K562 (cell line): ENCODE measurements around the gene TMEM138. TPM values are rescaled to one million over a fixed set of nuclear protein-coding genes. Genes with fewer than 3 reads are reported as not detected.

ENCODE experiments used
- ATAC-seq: fragments of 200-7000 bp; cut with Tn5 transposase; 3 replicates; pipeline ENCODE4 v1.9.1; 2020; ENCODE audit warnings: moderate library complexity
- BruUV-seq: library from RNA; stranded (reverse); fragments of 400-500 nt; replicated peaks from 2 replicates; lab custom pipeline; 2021; lab: Mats Ljungman, UMichigan
- CTCF ChIA-PET: fragments of 300-600 bp; formaldehyde crosslinking; extraction: SDS; loops from one replicate; lab custom pipeline; 2021; ENCODE audit warnings: low intra/inter-chr PET ratio; lab: Yijun Ruan, JAX
- POLR2A ChIA-PET: fragments of 300-600, 350-650 bp; sonication (Branson Sonifier 250); formaldehyde crosslinking; extraction: SDS; loops from one replicate; lab custom pipeline; 2021; ENCODE audit warnings: antibody characterized with exemption, inconsistent platforms; lab: Yijun Ruan, JAX
- DNase-seq, 4 experiments: peaks; one replicate each; pipeline versions ENCODE4 v3.0.0 to v3.0.0-alpha.2; 2011 to 2018; ENCODE audit warnings: low spot score in 3 of 4, mixed read lengths in 3 of 4; ENCODE audit errors: extremely low read depth in 1 of 4
- FAIRE-seq: peaks from 2 replicates; lab custom pipeline; 2011; peaks lifted over from hg19 to GRCh38; lab: Jason Lieb, UNC
- H2AFZ ChIP-seq: 2 replicates; pipeline ENCODE4 v1.6.0; 2011; ENCODE audit warnings: low read depth, low read length, control low read depth, inconsistent platforms
- H3K27ac ChIP-seq: fragments of 200-600 bp; 3 replicates; pipeline ENCODE4 v1.8.0; 2011; ENCODE audit warnings: low read depth, mild to moderate bottlenecking, control low read depth, inconsistent platforms, low read length, moderate library complexity, mixed read lengths; ENCODE audit errors: extremely low read depth
- H3K27me3 ChIP-seq, 2 experiments: fragments of 300-600 bp in 1 of 2; 2 replicates in 1 of 2; 3 replicates in 1 of 2; pipeline versions ENCODE4 v1.6.0 to v1.8.0; 2011; ENCODE audit warnings: inconsistent platforms in 2 of 2, low read length in 2 of 2, mild to moderate bottlenecking in 1 of 2, mixed read lengths in 1 of 2, moderate library complexity in 1 of 2; ENCODE audit not compliant: control insufficient read depth in 2 of 2, insufficient read depth in 2 of 2
- H3K36me3 ChIP-seq: fragments of 300-600 bp; 3 replicates; pipeline ENCODE4 v1.8.0; 2011; ENCODE audit warnings: mild to moderate bottlenecking, low read length, inconsistent platforms; ENCODE audit not compliant: control insufficient read depth, insufficient read depth
- H3K4me1 ChIP-seq, 2 experiments: fragments of 200-600 bp in 1 of 2; replicated peaks in 1 of 2; 2 replicates in 1 of 2; 3 replicates in 1 of 2; pipeline versions ENCODE4 v1.5.1 to v1.8.0; 2011; ENCODE audit warnings: inconsistent platforms in 2 of 2, low read length in 2 of 2, mild to moderate bottlenecking in 1 of 2, mixed read lengths in 1 of 2, moderate library complexity in 1 of 2; ENCODE audit not compliant: control insufficient read depth in 2 of 2, insufficient read depth in 2 of 2
- H3K4me2 ChIP-seq: 2 replicates; pipeline ENCODE4 v1.6.1; 2011; ENCODE audit warnings: low read length, control low read depth, inconsistent platforms, mixed read lengths; ENCODE audit not compliant: insufficient read depth
- H3K4me3 ChIP-seq: fragments of 200-600 bp; sonication (generic), shearing (Covaris generic); 2 replicates; pipeline ENCODE4 v1.5.1; 2016; ENCODE audit warnings: control low read depth, inconsistent platforms
- H3K79me2 ChIP-seq: fragments of 200-600 bp; 3 replicates; pipeline ENCODE4 v1.8.0; 2011; ENCODE audit warnings: low read length, inconsistent platforms; ENCODE audit not compliant: control insufficient read depth, insufficient read depth
- H3K9ac ChIP-seq, 2 experiments: 2 replicates each; pipeline versions ENCODE4 v1.6.0 to v1.6.1; 2011; ENCODE audit warnings: low read depth in 2 of 2, low read length in 2 of 2, control low read depth in 1 of 2, inconsistent platforms in 1 of 2, mild to moderate bottlenecking in 1 of 2, mixed read lengths in 1 of 2; ENCODE audit not compliant: insufficient read depth in 1 of 2
- H3K9me1 ChIP-seq: one replicate; pipeline ENCODE4 v1.6.0; 2011; ENCODE audit warnings: inconsistent platforms, mild to moderate bottlenecking, low read length, moderate library complexity; ENCODE audit not compliant: control insufficient read depth, insufficient read depth
- H3K9me3 ChIP-seq: replicated peaks from 2 replicates; pipeline ENCODE4 v1.5.1; 2011; ENCODE audit warnings: low read depth, low read length, inconsistent platforms; ENCODE audit not compliant: control insufficient read depth, insufficient read depth
- H4K20me1 ChIP-seq: replicated peaks from 2 replicates; pipeline ENCODE4 v1.6.1; 2011; ENCODE audit warnings: low read length, inconsistent platforms, mixed read lengths; ENCODE audit not compliant: control insufficient read depth, insufficient read depth
- ADNP ChIP-seq: fragments of 200-800 bp; sonication (Bioruptor generic); IDR thresholded peaks from 2 replicates; pipeline ENCODE4 v1.6.1; 2016; ENCODE audit warnings: missing genetic modification characterization, missing compliant biosample characterization
- ARID1B ChIP-seq: fragments of 450-650 bp; IDR thresholded peaks from 2 replicates; pipeline ENCODE4 v1.6.1; 2016; ENCODE audit warnings: antibody characterized with exemption, mild to moderate bottlenecking, inconsistent platforms
- CBX2 ChIP-seq: fragments of 200-600 bp; sonication (generic); IDR thresholded peaks from one replicate; pipeline ENCODE4 v1.6.1; 2012; ENCODE audit warnings: mild to moderate bottlenecking, low read length, inconsistent platforms; ENCODE audit not compliant: insufficient read depth, poor library complexity, severe bottlenecking
- HDAC1 ChIP-seq, 2 experiments: fragments of 450-650 bp; IDR thresholded peaks; 2 replicates each; pipeline ENCODE4 v1.6.1; 2016 to 2017; ENCODE audit warnings: inconsistent platforms in 1 of 2, mild to moderate bottlenecking in 1 of 2, moderate library complexity in 1 of 2
- KDM1A ChIP-seq, 2 experiments: fragments of 450-650 bp; IDR thresholded peaks; 2 replicates each; pipeline ENCODE4 v1.6.1; 2016; ENCODE audit warnings: mild to moderate bottlenecking in 2 of 2
- NRF1 ChIP-seq, 2 experiments: fragments of 450-650 bp; IDR thresholded peaks in 1 of 2; conservative IDR thresholded peaks in 1 of 2; 2 replicates each; pipeline ENCODE4 v1.6.1; 2014; ENCODE audit warnings: mild to moderate bottlenecking in 2 of 2
- SPI1 ChIP-seq: IDR thresholded peaks from 2 replicates; pipeline ENCODE4 v1.6.1; 2011; ENCODE audit warnings: low read depth, low read length, control low read depth, borderline replicate concordance
- ZC3H8 ChIP-seq: fragments of 450-650 bp; IDR thresholded peaks from 2 replicates; pipeline ENCODE4 v1.6.1; 2017
- WGBS: fragments of 100-300 bp; shearing (Covaris generic); methylation state at CpG from one replicate; pipeline ENCODE4 v1.1.6; 2016; ENCODE audit warnings: low coverage, mixed read lengths; ENCODE audit not compliant: insufficient coverage; ENCODE audit errors: missing lambda C conversion rate; 5-methylcytosine and 5-hydroxymethylcytosine counted together
- in situ Hi-C: fragments of 300-500 bp; cut with MboI; formaldehyde crosslinking; loops from 4 replicates; pipeline ENCODE4 v1.15.0; 2018; ENCODE audit warnings: inconsistent platforms, mixed read lengths
- intact Hi-C: fragments of 100-400 bp; cut with micrococcal nuclease; formaldehyde crosslinking; loops from 2 replicates; pipeline ENCODE4 v1.14.2; 2022
- polyA plus RNA-seq, 8 experiments: library from polyadenylated mRNA; depleted of rRNA in 4 of 8; stranded (reverse) in 5 of 8; unstranded in 3 of 8; fragments of >200 nt; fragmentation: Nextera tagmentation in 2 of 8; fragmentation: Illumina TruSeq in 1 of 8; extraction: Ambion mirVana in 2 of 8; extraction: Trizol in 1 of 8; gene quantifications; 2 replicates each; pipeline versions ENCODE4 v1.2.1 to v1.2.3, GENCODE V29; 2011 to 2014; ENCODE audit warnings: inconsistent platforms in 1 of 8, missing spikeins in 1 of 8
- total RNA-seq, 7 experiments: library from RNA; depleted of rRNA in 6 of 7; stranded (reverse); fragments of >200 nt in 6 of 7; fragmentation: Illumina TruSeq in 2 of 7; extraction: Trizol in 2 of 7; gene quantifications; 2 replicates each; pipeline versions ENCODE4 v1.2.1 to v1.2.3, GENCODE V29; 2011 to 2021; ENCODE audit warnings: low replicate concordance in 1 of 7

The TMEM138 gene
- total and polyA plus RNA-seq, 9 of the 15 experiments (the other 6 are each of a cell fraction or from before 2014, with no cell fraction given): 23.2 to 168 (median 63.1) TPM

GRCh38 chr11:61359516-61359915 lies 2.7 kb upstream of the TMEM138 start:
- H3K9me1 ChIP-seq: no peaks in the 10 kb centered on the region
- no peak overlapping the region; the same call in 1 of the 2 replicates for H3K4me3 ChIP-seq
- CTCF ChIA-PET: no interaction called here
- FAIRE-seq: no peak
- peak overlapping the region; percentile 75 for H3K4me2 ChIP-seq
- BruUV-seq: no TSS peak
- H3K9me3 ChIP-seq: no peaks in the 10 kb centered on the region
- POLR2A ChIA-PET: interaction anchor here (0.9 to 4.6 kb wide), 8 partner anchors 11 to 32 kb away, joined by 3 to 37 read pairs (median 22); partner anchors contain the start of genes DDB1 and TKFC
- DNase-seq: no peak
- H3K27ac ChIP-seq: peak overlapping the region; percentile 18; the same call in 1 of the 3 replicates
- in situ Hi-C loops: no loop called here
- H3K27me3 ChIP-seq: no peaks in the 10 kb centered on the region
- no peaks in the 10 kb centered on the region for H4K20me1 ChIP-seq
- peaks cover 24 to 33% of the 10 kb centered on the region in 2 experiments for H3K4me1 ChIP-seq
- no peak overlapping the region for H2AFZ ChIP-seq
- peaks cover 21% of the 10 kb centered on the region for H3K36me3 ChIP-seq
- WGBS: 29% methylated on average over 6 of the region's 6 CpGs
- no peak for ATAC-seq
- H3K79me2 ChIP-seq: peaks cover 52% of the 10 kb centered on the region
- TF ChIP-seq NRF1 (conservative IDR thresholded peaks at IDR 0.05 in 1 of 2, IDR thresholded peaks at IDR 0.05 in 1 of 2): peak; percentile 35 to 40; a peak in 2 of 4 replicates
- peak; percentile 52; the same call in 1 of the 2 replicates for TF ChIP-seq ADNP (tag)
- TF ChIP-seq ARID1B: 0 out of 2 replicates have a peak, but pooled peaks have one; percentile 44
- no peak for TF ChIP-seq CBX2
- 0 out of 2 replicates have a peak, but pooled peaks have one; percentile 5 for TF ChIP-seq SPI1
- TF ChIP-seq ZC3H8: no peak
- peak in 1 of 2 experiments; percentile 18; a peak in 1 of 4 replicates for TF ChIP-seq KDM1A (IDR thresholded peaks at IDR 0.05)
- TF ChIP-seq HDAC1 (IDR thresholded peaks at IDR 0.05): peak in 1 of 2 experiments; percentile 39; a peak in 1 of 4 replicates
- TF ChIP-seq, all 486 proteins: peak for 6
- intact Hi-C loops: no loop called here
- peak overlapping the region; percentile 58 to 71; a peak in 2 of 4 replicates for H3K9ac ChIP-seq
